ENCODE results near the gene MAPK7.

Gene MAPK7

GRCh38 chr17:19363460-19364035 is 14.8 kb upstream of the MAPK7 start:
- no peak for DNase-seq (ENCODE audit: low read depth)

- DNase-seq (ENCODE audit: low read depth) = no peak
Observed at GRCh38 chr17:19364699-19365498, 13.4 kb upstream of the MAPK7 start.

- no peak for DNase-seq (ENCODE audit: low read depth)
Observed at GRCh38 chr17:19365499-19365817, 12.8 kb upstream of the MAPK7 start.

GRCh38 chr17:19365833-19366636 is 12.3 kb upstream of the MAPK7 start:
- no peak for DNase-seq (ENCODE audit: low read depth)

GRCh38 chr17:19366637-19366972 is 11.7 kb upstream of the MAPK7 start:
- DNase-seq (ENCODE audit: low read depth) = no peak

- no peak for DNase-seq (ENCODE audit: low read depth)
Observed at GRCh38 chr17:19368229-19368628, 10.1 kb upstream of the MAPK7 start.

GRCh38 chr17:19369107-19369778 is 9.1 kb upstream of the MAPK7 start:
- no peak for DNase-seq (ENCODE audit: low read depth)

- no peak for DNase-seq (ENCODE audit: low read depth)
Observed at GRCh38 chr17:19369846-19370492, 8.3 kb upstream of the MAPK7 start.

- DNase-seq (ENCODE audit: low read depth) = no peak
Observed at GRCh38 chr17:19370493-19370960, 7.8 kb upstream of the MAPK7 start.

- no peak for DNase-seq (ENCODE audit: low read depth)
Observed at GRCh38 chr17:19371259-19372010, 6.9 kb upstream of the MAPK7 start.

- no peak for DNase-seq (ENCODE audit: low read depth)
Observed at GRCh38 chr17:19372011-19372370, 6.3 kb upstream of the MAPK7 start.

- no peak for DNase-seq (ENCODE audit: low read depth)
Observed at GRCh38 chr17:19372439-19372838, 5.9 kb upstream of the MAPK7 start.

- no peak for DNase-seq (ENCODE audit: low read depth)
Observed at GRCh38 chr17:19372866-19373504, 5.3 kb upstream of the MAPK7 start.

GRCh38 chr17:19374136-19374535 is 4.2 kb upstream of the MAPK7 start:
- no peak for DNase-seq (ENCODE audit: low read depth)

- DNase-seq (ENCODE audit: low read depth) = no peak
Observed at GRCh38 chr17:19375732-19376131, 2.6 kb upstream of the MAPK7 start.

- DNase-seq (ENCODE audit: low read depth) = no peak
Observed at GRCh38 chr17:19376811-19377210, 1.5 kb upstream of the MAPK7 start.

GRCh38 chr17:19377602-19378415 is 489 bp upstream of the MAPK7 start:
- DNase-seq (ENCODE audit: low read depth) = peak; percentile 91

- DNase-seq (ENCODE audit: low read depth) = no peak
Observed at GRCh38 chr17:19379361-19380065, 1.2 kb downstream of the MAPK7 start.

Data from activated gamma-delta T cell treated with anti-CD3 and anti-CD28 coated beads, Interleukin-2, amount 50 U/mL, for 16 hours (primary cell).